Ovary (tissue), 3 donors: ENCODE measurements around the gene SF3B1.

Experiments used
- EP300 ChIP-seq: sonication (generic); formaldehyde crosslinking; IDR thresholded peaks from one replicate; pipeline ENCODE4 v1.6.1; 2017; ENCODE audit warnings: antibody characterized with exemption
- TF ChIP-seq, protein P1 (sequence below), 3 donors: fragments of 450-650 bp in 2 of 3; fragments of 200-600 bp in 1 of 3; IDR thresholded peaks; one replicate each; pipeline versions ENCODE4 v1.5.1 to v1.8.0; 2016 to 2022; ENCODE audit warnings: antibody characterized with exemption in 3 of 3, mild to moderate bottlenecking in 1 of 3
- donor health status: DM: no; HTN: no; CAD: no.

DNA sequence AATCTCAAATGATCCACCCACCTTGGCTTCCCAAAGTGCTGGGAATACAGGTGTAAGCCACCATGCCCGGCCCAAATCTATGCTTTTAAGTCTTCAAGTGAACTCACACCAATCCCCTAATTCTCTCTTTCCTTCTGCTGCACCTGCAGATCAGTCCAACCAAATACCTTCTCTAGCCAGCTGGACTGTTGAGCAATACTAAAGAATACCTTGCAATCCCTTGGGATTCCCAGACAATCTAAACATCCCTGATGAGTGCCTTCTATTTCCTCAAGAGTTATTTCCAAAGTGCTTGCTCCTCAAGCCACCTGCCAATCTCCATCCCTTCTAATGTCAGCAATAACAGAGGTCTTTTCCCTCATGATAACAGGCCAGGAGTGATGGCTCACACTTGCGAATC, 48.6 kb downstream of the SF3B1 start:
- TF ChIP-seq, protein P1, sequence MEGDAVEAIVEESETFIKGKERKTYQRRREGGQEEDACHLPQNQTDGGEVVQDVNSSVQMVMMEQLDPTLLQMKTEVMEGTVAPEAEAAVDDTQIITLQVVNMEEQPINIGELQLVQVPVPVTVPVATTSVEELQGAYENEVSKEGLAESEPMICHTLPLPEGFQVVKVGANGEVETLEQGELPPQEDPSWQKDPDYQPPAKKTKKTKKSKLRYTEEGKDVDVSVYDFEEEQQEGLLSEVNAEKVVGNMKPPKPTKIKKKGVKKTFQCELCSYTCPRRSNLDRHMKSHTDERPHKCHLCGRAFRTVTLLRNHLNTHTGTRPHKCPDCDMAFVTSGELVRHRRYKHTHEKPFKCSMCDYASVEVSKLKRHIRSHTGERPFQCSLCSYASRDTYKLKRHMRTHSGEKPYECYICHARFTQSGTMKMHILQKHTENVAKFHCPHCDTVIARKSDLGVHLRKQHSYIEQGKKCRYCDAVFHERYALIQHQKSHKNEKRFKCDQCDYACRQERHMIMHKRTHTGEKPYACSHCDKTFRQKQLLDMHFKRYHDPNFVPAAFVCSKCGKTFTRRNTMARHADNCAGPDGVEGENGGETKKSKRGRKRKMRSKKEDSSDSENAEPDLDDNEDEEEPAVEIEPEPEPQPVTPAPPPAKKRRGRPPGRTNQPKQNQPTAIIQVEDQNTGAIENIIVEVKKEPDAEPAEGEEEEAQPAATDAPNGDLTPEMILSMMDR (IDR thresholded peaks at IDR 0.05), result no peak
- TF ChIP-seq EP300, result no peak
